Glomerular visceral epithelial cell (primary cell): ENCODE results near the gene ADAM10.
"Not testable (repeated sequence)": the region's sequence is repeated elsewhere in the genome, so short reads cannot be mapped to it uniquely, and the experiment has no call there.

ENCODE experiments used
- DNase-seq: peaks from one replicate; pipeline ENCODE4 v3.0.0-alpha.2; 2016; ENCODE audit errors: extremely low spot score

ADAM10 gene

GRCh38 chr15:58749532-58750337 is at the start of gene ADAM10:
Gene ADAM10 (minus strand): TSS chr15:58749707. CDS start chr15:58749534, 173 bp downstream.
- peak; percentile 100 for DNase-seq

- no peak for DNase-seq
Observed at GRCh38 chr15:58797505-58797904, 48.0 kb upstream of the ADAM10 start.

GRCh38 chr15:58795825-58796224 is 46.3 kb upstream of the ADAM10 start:
- no peak for DNase-seq

GRCh38 chr15:58793862-58794261 is 44.4 kb upstream of the ADAM10 start:
- DNase-seq: peak; percentile 61

- DNase-seq: no peak
Observed at GRCh38 chr15:58788056-58788710, 38.7 kb upstream of the ADAM10 start.

GRCh38 chr15:58785355-58785754 is 35.8 kb upstream of the ADAM10 start:
- no peak for DNase-seq

GRCh38 chr15:58779554-58779953 is 30.0 kb upstream of the ADAM10 start:
- DNase-seq: no peak

GRCh38 chr15:58777107-58777506 is 27.6 kb upstream of the ADAM10 start:
- no peak for DNase-seq

- no peak for DNase-seq
Observed at GRCh38 chr15:58775402-58775801, 25.9 kb upstream of the ADAM10 start.

GRCh38 chr15:58773024-58773423 is 23.5 kb upstream of the ADAM10 start:
- DNase-seq: no peak

GRCh38 chr15:58771621-58772250 is 22.2 kb upstream of the ADAM10 start:
- peak; percentile 46 for DNase-seq

- peak; percentile 99 for DNase-seq
Observed at GRCh38 chr15:58770857-58771620, 21.5 kb upstream of the ADAM10 start, which contains the start of gene MINDY2. Gene MINDY2 (plus strand): TSS chr15:58771302. CDS start chr15:58771396, 94 bp downstream.

- no peak for DNase-seq
Observed at GRCh38 chr15:58770519-58770856, 21.0 kb upstream of the ADAM10 start.

- not testable (repeated sequence) for DNase-seq
Observed at GRCh38 chr15:58768601-58769004, 19.1 kb upstream of the ADAM10 start.

GRCh38 chr15:58766290-58766689 is 16.8 kb upstream of the ADAM10 start:
- DNase-seq: no peak

GRCh38 chr15:58764468-58764867 is 15.0 kb upstream of the ADAM10 start:
- DNase-seq: no peak

GRCh38 chr15:58762731-58763130 is 13.2 kb upstream of the ADAM10 start:
- no peak for DNase-seq

- DNase-seq: no peak
Observed at GRCh38 chr15:58762285-58762684, 12.8 kb upstream of the ADAM10 start.

GRCh38 chr15:58761010-58761388 is 11.5 kb upstream of the ADAM10 start:
- no peak for DNase-seq

- no peak for DNase-seq
Observed at GRCh38 chr15:58760385-58761009, 11.0 kb upstream of the ADAM10 start.

- DNase-seq: no peak
Observed at GRCh38 chr15:58758141-58758540, 8.6 kb upstream of the ADAM10 start.

- DNase-seq: no peak
Observed at GRCh38 chr15:58755956-58756355, 6.4 kb upstream of the ADAM10 start.
